SU-DHL-6 (cell line): Measurements from ENCODE around the gene NCKAP5.

ENCODE experiments used
- CTCF ChIP-seq: fragments of 200-600 bp; sonication (generic); IDR thresholded peaks from one replicate; pipeline ENCODE4 v1.5.1; 2017; ENCODE audit warnings: antibody characterized with exemption, mild to moderate bottlenecking, low read length, moderate library complexity; ENCODE audit not compliant: insufficient read depth, poor library complexity, severe bottlenecking
- EZH2phosphoT487 ChIP-seq: fragments of 200-600 bp; sonication (generic), shearing (Covaris generic); conservative IDR thresholded peaks from 2 replicates; pipeline ENCODE4 v1.6.1; 2018; ENCODE audit warnings: mild to moderate bottlenecking, antibody characterized with exemption, low read length, moderate library complexity, mixed read lengths

- TF ChIP-seq CTCF (no peak), EZH2phosphoT487 (no peak)
Observed at GRCh38 chr2:133500917-133501316, 67.3 kb downstream of the NCKAP5 start.
